ENCODE data around the gene POLR3B. TPM values are rescaled to one million over a fixed set of nuclear protein-coding genes. Genes with fewer than 3 reads are reported as not detected.

POLR3B gene
- total and polyA plus RNA-seq, 10 of the 15 experiments (the other 5 are each of a cell fraction or from before 2014, with no cell fraction given), result 2.3 to 10.5 (median 8.0) TPM

DNA sequence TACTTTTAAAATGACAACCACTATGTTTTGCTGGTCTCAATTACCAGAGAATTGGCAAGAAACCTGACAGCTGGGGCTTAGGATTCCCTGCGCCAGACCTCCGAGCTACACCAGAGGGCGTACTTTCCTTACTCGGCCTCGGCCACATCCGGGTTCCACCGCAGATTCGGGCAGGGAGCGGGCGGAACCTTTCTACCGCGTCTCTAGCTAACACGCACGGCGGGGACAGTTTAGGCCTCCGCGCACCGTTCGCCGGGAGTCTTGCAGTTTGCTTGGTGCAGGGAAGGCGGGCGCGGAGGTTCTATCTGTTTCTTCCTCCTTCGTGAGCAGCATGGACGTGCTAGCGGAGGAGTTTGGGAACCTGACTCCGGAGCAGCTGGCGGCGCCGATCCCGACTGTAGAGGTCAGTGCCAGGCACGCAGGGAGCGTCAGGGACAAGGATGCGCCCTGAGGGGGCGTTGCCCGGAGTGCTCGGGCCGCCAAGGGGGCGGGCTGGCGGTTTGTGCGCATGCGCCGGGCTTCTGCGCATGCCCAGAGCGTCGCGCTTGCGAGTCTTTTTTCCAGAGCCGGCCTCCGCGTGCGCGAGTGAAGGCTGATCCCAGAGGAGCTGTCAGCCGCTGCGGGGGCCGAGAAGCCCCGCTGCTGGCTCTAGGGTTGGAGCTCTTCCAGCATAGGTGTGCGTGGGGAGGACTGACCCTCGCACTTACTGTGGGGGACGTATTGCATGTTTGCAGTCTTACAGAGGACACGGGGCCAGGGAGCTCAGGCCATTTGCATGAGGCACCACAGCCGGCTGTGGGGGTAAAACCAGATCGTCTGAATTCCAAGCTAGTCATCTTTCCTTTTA is at the start of gene POLR3B (continued):
- TF ChIP-seq, protein P1, sequence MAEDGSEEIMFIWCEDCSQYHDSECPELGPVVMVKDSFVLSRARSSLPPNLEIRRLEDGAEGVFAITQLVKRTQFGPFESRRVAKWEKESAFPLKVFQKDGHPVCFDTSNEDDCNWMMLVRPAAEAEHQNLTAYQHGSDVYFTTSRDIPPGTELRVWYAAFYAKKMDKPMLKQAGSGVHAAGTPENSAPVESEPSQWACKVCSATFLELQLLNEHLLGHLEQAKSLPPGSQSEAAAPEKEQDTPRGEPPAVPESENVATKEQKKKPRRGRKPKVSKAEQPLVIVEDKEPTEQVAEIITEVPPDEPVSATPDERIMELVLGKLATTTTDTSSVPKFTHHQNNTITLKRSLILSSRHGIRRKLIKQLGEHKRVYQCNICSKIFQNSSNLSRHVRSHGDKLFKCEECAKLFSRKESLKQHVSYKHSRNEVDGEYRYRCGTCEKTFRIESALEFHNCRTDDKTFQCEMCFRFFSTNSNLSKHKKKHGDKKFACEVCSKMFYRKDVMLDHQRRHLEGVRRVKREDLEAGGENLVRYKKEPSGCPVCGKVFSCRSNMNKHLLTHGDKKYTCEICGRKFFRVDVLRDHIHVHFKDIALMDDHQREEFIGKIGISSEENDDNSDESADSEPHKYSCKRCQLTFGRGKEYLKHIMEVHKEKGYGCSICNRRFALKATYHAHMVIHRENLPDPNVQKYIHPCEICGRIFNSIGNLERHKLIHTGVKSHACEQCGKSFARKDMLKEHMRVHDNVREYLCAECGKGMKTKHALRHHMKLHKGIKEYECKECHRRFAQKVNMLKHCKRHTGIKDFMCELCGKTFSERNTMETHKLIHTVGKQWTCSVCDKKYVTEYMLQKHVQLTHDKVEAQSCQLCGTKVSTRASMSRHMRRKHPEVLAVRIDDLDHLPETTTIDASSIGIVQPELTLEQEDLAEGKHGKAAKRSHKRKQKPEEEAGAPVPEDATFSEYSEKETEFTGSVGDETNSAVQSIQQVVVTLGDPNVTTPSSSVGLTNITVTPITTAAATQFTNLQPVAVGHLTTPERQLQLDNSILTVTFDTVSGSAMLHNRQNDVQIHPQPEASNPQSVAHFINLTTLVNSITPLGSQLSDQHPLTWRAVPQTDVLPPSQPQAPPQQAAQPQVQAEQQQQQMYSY (CRISPR knock-in tag; IDR thresholded peaks at IDR 0.05), result no peak
- TF ChIP-seq EGR1 (IDR thresholded peaks at IDR 0.05; ENCODE audit: borderline replicate concordance in 1 of 2, low read depth in 2 of 2, low read length in 2 of 2) (peak; percentile 38 to 76), NFYA (IDR thresholded peaks at IDR 0.05; ENCODE audit: borderline replicate concordance, low read depth, low read length) (no peak), PML (IDR thresholded peaks at IDR 0.05; ENCODE audit: low read length) (peak; percentile 88), ATF7 (IDR thresholded peaks at IDR 0.05; ENCODE audit: low read depth) (peak; percentile 55), STAT1 (conservative IDR thresholded peaks at IDR 0.05) (peak; percentile 56; the same call in 1 of the 2 replicates), ZNF24 (IDR thresholded peaks at IDR 0.05) (peak; percentile 74), HDGF (IDR thresholded peaks at IDR 0.05) (peak; percentile 83), ZBED1 (IDR thresholded peaks at IDR 0.05; ENCODE audit: borderline replicate concordance) (0 out of 2 replicates have a peak, but pooled peaks have one; percentile 73), RBBP5 (conservative IDR thresholded peaks at IDR 0.05) (no peak), RAD51 (IDR thresholded peaks at IDR 0.05) (no peak), ZSCAN29 (IDR thresholded peaks at IDR 0.05) (peak; percentile 72; the same call in 1 of the 2 replicates), RFX5 (IDR thresholded peaks at IDR 0.05; ENCODE audit: low read depth, low read length) (peak; percentile 64; the same call in 1 of the 2 replicates), REST (IDR thresholded peaks at IDR 0.05; ENCODE audit: low read depth, low read length) (no peak), POLR2A (IDR thresholded peaks at IDR 0.05; ENCODE audit: low read depth, low read length) (peak; percentile 85), MYB (IDR thresholded peaks at IDR 0.05; ENCODE audit: borderline replicate concordance, low read depth, low read length) (no peak), WRNIP1 (IDR thresholded peaks at IDR 0.05; ENCODE audit: borderline replicate concordance, low read depth, low read length) (peak; percentile 97; the same call in 1 of the 2 replicates)
- TF ChIP-seq, protein P2, sequence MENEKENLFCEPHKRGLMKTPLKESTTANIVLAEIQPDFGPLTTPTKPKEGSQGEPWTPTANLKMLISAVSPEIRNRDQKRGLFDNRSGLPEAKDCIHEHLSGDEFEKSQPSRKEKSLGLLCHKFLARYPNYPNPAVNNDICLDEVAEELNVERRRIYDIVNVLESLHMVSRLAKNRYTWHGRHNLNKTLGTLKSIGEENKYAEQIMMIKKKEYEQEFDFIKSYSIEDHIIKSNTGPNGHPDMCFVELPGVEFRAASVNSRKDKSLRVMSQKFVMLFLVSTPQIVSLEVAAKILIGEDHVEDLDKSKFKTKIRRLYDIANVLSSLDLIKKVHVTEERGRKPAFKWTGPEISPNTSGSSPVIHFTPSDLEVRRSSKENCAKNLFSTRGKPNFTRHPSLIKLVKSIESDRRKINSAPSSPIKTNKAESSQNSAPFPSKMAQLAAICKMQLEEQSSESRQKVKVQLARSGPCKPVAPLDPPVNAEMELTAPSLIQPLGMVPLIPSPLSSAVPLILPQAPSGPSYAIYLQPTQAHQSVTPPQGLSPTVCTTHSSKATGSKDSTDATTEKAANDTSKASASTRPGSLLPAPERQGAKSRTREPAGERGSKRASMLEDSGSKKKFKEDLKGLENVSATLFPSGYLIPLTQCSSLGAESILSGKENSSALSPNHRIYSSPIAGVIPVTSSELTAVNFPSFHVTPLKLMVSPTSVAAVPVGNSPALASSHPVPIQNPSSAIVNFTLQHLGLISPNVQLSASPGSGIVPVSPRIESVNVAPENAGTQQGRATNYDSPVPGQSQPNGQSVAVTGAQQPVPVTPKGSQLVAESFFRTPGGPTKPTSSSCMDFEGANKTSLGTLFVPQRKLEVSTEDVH (IDR thresholded peaks at IDR 0.05; ENCODE audit: low read depth, partially characterized antibody), result peak; percentile 79
- TF ChIP-seq, protein P3, sequence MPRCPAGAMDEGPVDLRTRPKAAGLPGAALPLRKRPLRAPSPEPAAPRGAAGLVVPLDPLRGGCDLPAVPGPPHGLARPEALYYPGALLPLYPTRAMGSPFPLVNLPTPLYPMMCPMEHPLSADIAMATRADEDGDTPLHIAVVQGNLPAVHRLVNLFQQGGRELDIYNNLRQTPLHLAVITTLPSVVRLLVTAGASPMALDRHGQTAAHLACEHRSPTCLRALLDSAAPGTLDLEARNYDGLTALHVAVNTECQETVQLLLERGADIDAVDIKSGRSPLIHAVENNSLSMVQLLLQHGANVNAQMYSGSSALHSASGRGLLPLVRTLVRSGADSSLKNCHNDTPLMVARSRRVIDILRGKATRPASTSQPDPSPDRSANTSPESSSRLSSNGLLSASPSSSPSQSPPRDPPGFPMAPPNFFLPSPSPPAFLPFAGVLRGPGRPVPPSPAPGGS (IDR thresholded peaks at IDR 0.05; ENCODE audit: borderline replicate concordance, insufficient read depth, low read depth, low read length, poor library complexity, severe bottlenecking), result peak; percentile 51

Data from GM12878 (cell line).